GM12878 (cell line): ENCODE measurements around the gene OR5H6. TPM values are rescaled to one million over a fixed set of nuclear protein-coding genes. Genes with fewer than 3 reads are reported as not detected.

ENCODE experiments used
- ATAC-seq: fragments of 200-7000 bp; cut with Tn5 transposase; 3 replicates; pipeline ENCODE4 v1.9.1; 2020; ENCODE audit warnings: mild to moderate bottlenecking, moderate library complexity
- BruUV-seq: library from RNA; stranded (reverse); fragments of 400-500 nt; replicated peaks from 2 replicates; lab custom pipeline; 2021; lab: Mats Ljungman, UMichigan
- CTCF ChIA-PET: fragments of 300-600 bp; sonication (Branson Sonifier 250); formaldehyde crosslinking; extraction: SDS; loops from one replicate; lab custom pipeline; 2021; ENCODE audit warnings: inconsistent platforms; lab: Yijun Ruan, JAX
- POLR2A ChIA-PET: fragments of 350-600 bp; formaldehyde crosslinking; extraction: SDS; loops from one replicate; lab custom pipeline; 2021; ENCODE audit warnings: inconsistent platforms; lab: Charles Lee
- RAD21 ChIA-PET: fragments of 300-600 bp; sonication (Branson Sonifier 250); formaldehyde crosslinking; loops from one replicate; lab custom pipeline; 2023; ENCODE audit warnings: antibody characterized with exemption; ENCODE audit not compliant: unreplicated experiment; lab: Charles Lee
- SMC1A ChIA-PET: fragments of 300-600 bp; sonication (Branson Sonifier 250); formaldehyde crosslinking; loops from one replicate; lab custom pipeline; 2023; ENCODE audit not compliant: unreplicated experiment, uncharacterized antibody; lab: Charles Lee
- DNase-seq: peaks from one replicate; pipeline ENCODE4 v3.0.0-alpha.2; 2011; ENCODE audit warnings: low read depth, low spot score
- FAIRE-seq: peaks from 3 replicates; lab custom pipeline; 2011; peaks lifted over from hg19 to GRCh38; lab: Jason Lieb, UNC
- H2AFZ ChIP-seq: 2 replicates; pipeline ENCODE4 v1.6.0; 2011; ENCODE audit warnings: low read depth, low read length, control low read depth; ENCODE audit not compliant: control insufficient read depth
- H3K27ac ChIP-seq: 2 replicates; pipeline ENCODE4 v1.5.1; 2011; ENCODE audit warnings: control low read depth; ENCODE audit not compliant: control insufficient read depth, insufficient read depth
- H3K27me3 ChIP-seq, 2 experiments: replicated peaks in 1 of 2; 2 replicates each; pipeline versions ENCODE4 v1.6.0 to v1.6.1; 2011; ENCODE audit warnings: low read length in 1 of 2; ENCODE audit not compliant: control insufficient read depth in 2 of 2, insufficient read depth in 2 of 2
- H3K36me3 ChIP-seq, 2 experiments: 2 replicates each; pipeline ENCODE4 v1.5.1; 2011; ENCODE audit warnings: low read length in 1 of 2; ENCODE audit not compliant: control insufficient read depth in 2 of 2, insufficient read depth in 2 of 2
- H3K4me1 ChIP-seq: 2 replicates; pipeline ENCODE4 v1.6.1; 2011; ENCODE audit warnings: mild to moderate bottlenecking, low read length, moderate library complexity, mixed read lengths; ENCODE audit not compliant: control insufficient read depth, insufficient read depth
- H3K4me2 ChIP-seq: 2 replicates; pipeline ENCODE4 v1.6.0; 2011; ENCODE audit warnings: control low read depth; ENCODE audit not compliant: control insufficient read depth, insufficient read depth
- H3K4me3 ChIP-seq: fragments of 200-600 bp; sonication (generic); 2 replicates; pipeline ENCODE4 v1.5.1; 2016
- H3K79me2 ChIP-seq: 2 replicates; pipeline ENCODE4 v1.6.0; 2011; ENCODE audit warnings: low read length; ENCODE audit not compliant: control insufficient read depth, insufficient read depth
- H3K9ac ChIP-seq: 2 replicates; pipeline ENCODE4 v1.8.0; 2011; ENCODE audit warnings: low read length, control low read depth, mixed read lengths; ENCODE audit not compliant: control insufficient read depth, insufficient read depth
- H3K9me3 ChIP-seq: replicated peaks from 3 replicates; pipeline ENCODE4 v1.5.1; 2011; ENCODE audit warnings: mild to moderate bottlenecking, low read length; ENCODE audit not compliant: control insufficient read depth, insufficient read depth
- H4K20me1 ChIP-seq: 2 replicates; pipeline ENCODE4 v1.6.0; 2011; ENCODE audit not compliant: control insufficient read depth, insufficient read depth
- ASH2L ChIP-seq: fragments of 300-600, 200-600 bp; sonication (generic); IDR thresholded peaks from 2 replicates; pipeline ENCODE4 v1.6.1; 2017; ENCODE audit warnings: low read depth, mild to moderate bottlenecking, borderline replicate concordance
- GABPA ChIP-seq: IDR thresholded peaks from 2 replicates; pipeline ENCODE4 v1.6.1; 2014; ENCODE audit warnings: antibody characterized with exemption, low read depth, mild to moderate bottlenecking, inconsistent platforms
- LARP7 ChIP-seq: fragments of 450-650 bp; IDR thresholded peaks from 2 replicates; pipeline ENCODE4 v1.6.1; 2017; ENCODE audit warnings: mild to moderate bottlenecking
- MTA3 ChIP-seq: IDR thresholded peaks from 2 replicates; pipeline ENCODE4 v1.6.1; 2012; ENCODE audit warnings: low read length, inconsistent platforms, borderline replicate concordance
- MYB ChIP-seq: fragments of 150-350 bp; IDR thresholded peaks from 2 replicates; pipeline ENCODE4 v1.6.1; 2014; ENCODE audit warnings: mild to moderate bottlenecking, low read depth, low read length, borderline replicate concordance
- NFYB ChIP-seq: IDR thresholded peaks from 2 replicates; pipeline ENCODE4 v1.6.1; 2011; ENCODE audit warnings: low read depth, mild to moderate bottlenecking, low read length, improper control_type of control experiment, moderate library complexity; ENCODE audit not compliant: insufficient read depth
- NRF1 ChIP-seq: conservative IDR thresholded peaks from 2 replicates; pipeline ENCODE4 v1.6.1; 2011; ENCODE audit warnings: mild to moderate bottlenecking, low read depth, low read length, improper control_type of control experiment
- SMARCA5 ChIP-seq: fragments of 450-650 bp; IDR thresholded peaks from 2 replicates; pipeline ENCODE4 v1.6.1; 2017; ENCODE audit warnings: mild to moderate bottlenecking
- SREBF2 ChIP-seq: IDR thresholded peaks from 2 replicates; pipeline ENCODE4 v1.6.1; 2012; ENCODE audit warnings: mild to moderate bottlenecking, low read length
- TCF7 ChIP-seq: IDR thresholded peaks from 2 replicates; pipeline ENCODE4 v1.6.1; 2014; ENCODE audit warnings: antibody characterized with exemption, borderline replicate concordance
- ZBED1 ChIP-seq: IDR thresholded peaks from 2 replicates; pipeline ENCODE4 v1.6.1; 2016; ENCODE audit warnings: borderline replicate concordance
- ZBTB40 ChIP-seq: fragments of 450-650 bp; IDR thresholded peaks from 2 replicates; pipeline ENCODE4 v1.6.1; 2016; ENCODE audit warnings: mild to moderate bottlenecking, moderate library complexity, borderline replicate concordance
- WGBS: methylation state at CpG from one replicate; pipeline ENCODE4 v1.1.6; 2016; ENCODE audit warnings: low lambda C conversion rate; ENCODE audit not compliant: insufficient replicate concordance, insufficient coverage; ENCODE audit errors: missing lambda C conversion rate; 5-methylcytosine and 5-hydroxymethylcytosine counted together
- in situ Hi-C: fragments of 300-500 bp; cut with MboI; formaldehyde crosslinking; loops from 9 replicates; pipeline ENCODE4 v1.14.3; 2018; ENCODE audit warnings: mixed read lengths
- intact Hi-C: fragments of 100-400 bp; cut with micrococcal nuclease; formaldehyde crosslinking; loops from one replicate; pipeline ENCODE4 v1.14.2; 2022; ENCODE audit not compliant: unreplicated experiment
- polyA plus RNA-seq, 11 experiments: library from polyadenylated mRNA; depleted of rRNA in 4 of 11; unstranded in 6 of 11; stranded (reverse) in 5 of 11; fragments of >200 nt; fragmentation: Nextera tagmentation in 4 of 11; fragmentation: Illumina TruSeq in 1 of 11; extraction: Ambion mirVana in 4 of 11; extraction: Trizol in 1 of 11; gene quantifications; 1 replicate in 1 of 11; 2 replicates in 10 of 11; pipeline versions ENCODE4 v1.2.1 to v1.2.3, GENCODE V29; 2011 to 2016; ENCODE audit warnings: inconsistent platforms in 2 of 11, missing spikeins in 2 of 11, low read depth in 1 of 11
- total RNA-seq, 4 experiments: library from RNA; depleted of rRNA in 3 of 4; stranded (reverse); fragments of >200 nt in 3 of 4; fragmentation: Illumina TruSeq in 1 of 4; extraction: Trizol in 1 of 4; gene quantifications; 2 replicates each; pipeline versions ENCODE4 v1.2.1 to v1.2.3, GENCODE V29; 2013 to 2021

OR5H6 gene
- total and polyA plus RNA-seq, 10 of the 15 experiments (the other 5 are each of a cell fraction or from before 2014, with no cell fraction given): 1.2 TPM; not detected in 9

DNA sequence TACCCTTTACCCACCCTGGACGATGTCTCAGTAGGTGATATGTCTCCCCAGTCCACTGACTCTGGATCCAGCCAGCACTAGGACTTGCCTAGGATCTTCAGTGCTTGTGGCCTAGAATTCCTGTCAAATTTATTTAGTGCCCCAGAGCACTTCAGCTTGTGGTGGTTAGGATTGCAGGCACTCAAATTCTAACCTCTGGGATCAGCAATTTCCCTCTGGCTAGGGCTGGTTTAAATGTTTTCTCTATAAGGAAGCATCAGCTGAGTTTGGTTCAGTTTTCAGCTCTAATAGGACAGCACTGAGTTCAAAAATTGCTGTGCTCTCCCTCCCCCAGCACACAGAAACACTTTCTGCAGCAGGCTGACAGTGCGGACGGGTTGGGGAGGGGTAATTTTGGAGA lies 8.1 kb downstream of the OR5H6 start (continued):
- TF ChIP-seq ZBTB40 (no peak), MYB (no peak), MTA3 (no peak), GABPA (no peak), SMARCA5 (no peak), ASH2L (no peak), NFYB (no peak), NRF1 (no peak)

DNA sequence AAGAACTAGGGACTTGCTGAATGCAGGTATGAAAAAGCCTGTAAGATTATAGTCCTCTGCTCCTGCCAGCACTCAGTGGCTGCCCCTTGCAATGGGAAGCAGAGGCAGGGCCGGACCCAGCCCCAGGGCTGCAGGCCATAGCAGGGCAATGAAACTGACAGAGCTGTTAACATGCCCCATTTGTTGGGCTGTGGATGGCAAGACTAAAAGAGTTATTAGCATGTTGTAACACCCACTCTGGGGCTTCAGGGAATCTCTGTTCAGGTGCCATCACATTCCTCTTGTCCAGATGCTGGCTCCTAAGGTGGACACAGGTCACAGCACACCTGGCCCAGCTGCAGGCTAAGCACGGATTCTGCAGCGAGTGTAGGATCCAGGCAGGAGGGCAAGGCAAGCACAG lies 10.9 kb downstream of the OR5H6 start:
- Histone ChIP-seq H3K27ac (no peak overlapping the region), H4K20me1 (no peaks in the 10 kb centered on the region), H3K4me1 (no peaks in the 10 kb centered on the region), H3K4me2 (no peak overlapping the region), H3K9ac (no peak overlapping the region), H3K36me3 (no peaks in the 10 kb centered on the region), H3K4me3 (no peak overlapping the region), H3K79me2 (no peaks in the 10 kb centered on the region), H3K9me3 (no peaks in the 10 kb centered on the region; the same call in 2 of the 3 replicates), H2AFZ (no peak overlapping the region), H3K27me3 (no peaks in the 10 kb centered on the region)
- ChIA-PET SMC1A (interaction anchor here (1.2 kb wide), 1 partner anchor 13 kb away, joined by 3 read pairs; no protein-coding TSS in a partner anchor), RAD21 (no interaction called here), CTCF (interaction anchor here (0.8 kb wide), 1 partner anchor 28 kb away, joined by 3 read pairs; no protein-coding TSS in a partner anchor), POLR2A (interaction anchor here (0.7 kb wide), 1 partner anchor 52 kb away, joined by 6 read pairs; no protein-coding TSS in a partner anchor)
- 26% methylated on average over 3 of the region's 3 CpGs for WGBS
- in situ Hi-C loops (no loop called here), intact Hi-C loops (no loop called here)
- FAIRE-seq (no peak), ATAC-seq (no peak), DNase-seq (no peak)
- TF ChIP-seq SREBF2: no peak
- no peak for TF ChIP-seq ZBED1
- no peak for TF ChIP-seq LARP7
- no peak for TF ChIP-seq TCF7
- no TSS peak for BruUV-seq
